GM12874 (cell line): ENCODE measurements around the gene RAB17.

Experiments
- CTCF ChIP-seq: IDR thresholded peaks from 2 replicates; pipeline ENCODE4 v1.5.1; 2011; ENCODE audit warnings: low read depth, mild to moderate bottlenecking, control low read depth, low read length, moderate library complexity; ENCODE audit not compliant: insufficient read depth

RAB17 gene

GRCh38 chr2:237565974-237566373, 24.6 kb downstream of the RAB17 start:
- no peak for TF ChIP-seq CTCF

DNA sequence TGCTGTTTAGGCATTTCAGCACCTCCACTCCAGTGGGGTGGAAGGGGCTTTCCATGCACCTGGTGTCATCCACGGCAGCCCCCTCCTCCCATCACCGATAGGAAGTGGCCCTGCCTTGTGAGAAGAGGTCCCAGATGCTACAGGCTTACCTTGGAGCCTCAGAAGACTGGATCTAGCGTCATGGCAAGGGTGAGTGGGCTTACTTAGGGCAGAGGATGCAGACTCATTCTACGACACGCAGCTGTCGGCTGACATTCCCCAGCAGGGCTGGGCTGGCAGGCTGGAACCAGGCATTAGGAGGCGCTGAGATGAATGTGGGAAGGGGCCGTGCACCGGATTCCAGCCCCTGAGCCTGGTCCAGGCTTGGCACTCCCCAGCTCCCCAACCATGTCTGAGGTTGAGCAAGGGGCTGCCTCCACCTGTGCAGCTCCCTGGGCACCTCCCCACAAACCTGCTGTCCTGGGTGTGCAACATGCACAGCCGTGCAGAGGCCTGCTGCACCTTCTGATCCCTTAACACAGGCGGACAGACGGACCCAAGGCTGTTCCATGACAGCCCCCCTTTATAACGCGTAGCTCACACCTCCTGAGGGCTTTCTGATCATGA, 25.9 kb downstream of the RAB17 start:
- TF ChIP-seq CTCF = no peak

DNA sequence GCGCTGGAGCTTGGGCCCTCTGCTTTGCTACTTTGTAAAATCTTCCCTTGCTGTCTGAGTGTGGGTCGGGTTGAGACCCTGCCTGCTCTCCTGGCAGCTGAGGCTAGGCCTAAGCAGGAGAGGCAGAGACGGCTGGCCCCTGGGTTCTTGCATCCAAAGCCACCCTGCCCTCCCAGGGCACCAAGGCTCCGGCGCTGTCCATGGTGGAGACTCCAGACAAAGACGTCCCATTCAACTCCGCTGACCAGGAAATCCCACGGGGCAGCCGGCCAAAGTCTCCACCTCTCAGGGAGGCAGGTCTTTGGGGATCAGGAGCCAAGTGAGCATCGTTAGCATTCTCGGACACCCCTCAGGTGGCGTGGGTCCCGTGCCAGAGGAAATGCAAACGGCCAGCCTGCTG, 26.7 kb downstream of the RAB17 start:
- no peak for TF ChIP-seq CTCF

DNA sequence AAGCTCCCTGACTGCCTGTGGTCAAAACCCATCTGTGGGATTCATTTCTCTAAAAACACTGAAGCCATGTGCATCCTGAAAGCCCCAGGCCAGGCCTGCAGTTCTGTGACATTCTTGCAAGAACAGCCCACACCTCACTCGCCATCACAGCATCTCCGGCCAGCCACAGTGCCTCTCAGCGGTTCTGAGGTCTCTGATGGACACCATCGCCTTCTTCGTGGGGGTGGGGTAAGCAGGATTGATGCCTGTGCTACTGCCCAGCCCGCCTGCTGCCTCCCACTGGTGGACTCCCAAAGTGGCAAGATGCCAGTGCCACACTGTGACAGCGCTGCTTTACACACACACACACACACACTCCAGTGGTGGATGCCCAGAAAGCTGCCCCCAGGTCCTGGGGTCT, 29.3 kb downstream of the RAB17 start:
- TF ChIP-seq CTCF = no peak

- TF ChIP-seq CTCF = no peak
Observed at GRCh38 chr2:237558961-237559641, 31.4 kb downstream of the RAB17 start.

- no peak for TF ChIP-seq CTCF
Observed at GRCh38 chr2:237557633-237558015, 32.9 kb downstream of the RAB17 start.

DNA sequence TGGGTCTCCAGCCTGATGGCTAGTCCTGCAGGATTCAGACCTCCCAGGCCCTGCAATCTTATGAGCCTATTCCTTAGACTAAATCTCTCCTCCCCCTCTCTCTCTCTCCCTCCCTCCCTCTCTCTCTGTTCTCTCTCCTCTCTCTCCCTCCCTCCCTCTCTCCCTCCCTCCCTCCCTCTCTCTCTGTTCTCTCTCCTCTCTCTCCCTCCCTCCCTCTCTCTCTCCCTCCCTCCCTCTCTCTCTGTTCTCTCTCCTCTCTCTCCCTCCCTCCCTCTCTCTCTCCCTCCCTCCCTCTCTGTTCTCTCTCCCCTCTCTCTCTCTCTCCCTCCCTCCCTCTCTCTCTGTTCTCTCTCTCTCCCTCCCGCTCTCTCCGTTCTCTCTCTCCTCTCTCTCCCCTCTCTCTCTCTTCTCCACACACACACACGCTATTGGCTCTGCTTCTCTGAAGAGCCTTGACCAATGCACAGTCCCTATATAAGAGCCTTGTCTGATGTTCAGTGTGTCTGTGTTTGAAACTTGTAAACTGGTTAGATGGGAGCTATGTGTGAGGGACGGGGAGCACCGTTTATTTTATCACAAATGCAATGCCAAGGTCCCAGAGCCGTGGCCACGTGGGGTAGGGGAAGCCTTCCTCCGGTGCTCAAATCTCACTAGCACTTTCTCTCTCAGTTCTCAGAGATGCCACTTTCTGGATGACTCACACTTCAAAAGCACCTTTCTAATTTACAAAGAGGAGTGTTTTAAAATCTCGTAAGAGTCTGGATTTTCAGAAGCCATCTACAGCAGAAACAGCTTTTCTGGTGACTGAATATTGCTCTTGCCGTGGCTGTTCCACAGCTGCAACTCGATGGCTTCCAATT, 33.5 kb downstream of the RAB17 start:
- TF ChIP-seq CTCF = no peak
